IMR-90 (cell line): ENCODE data around the gene GTF2F2. TPM values are rescaled to one million over a fixed set of nuclear protein-coding genes. Genes with fewer than 3 reads are reported as not detected.

ENCODE experiments used
- ATAC-seq: fragments of 200-7000 bp; cut with Tn5 transposase; 2 replicates; pipeline ENCODE4 v1.9.1; 2020; ENCODE audit warnings: low read depth, mild to moderate bottlenecking, moderate library complexity
- BruUV-seq: library from RNA; stranded (reverse); fragments of 400-500 nt; replicated peaks from 2 replicates; lab custom pipeline; 2021; lab: Mats Ljungman, UMichigan
- CTCF ChIA-PET: fragments of 300-600 bp; formaldehyde crosslinking; extraction: SDS; loops from one replicate; lab custom pipeline; 2021; ENCODE audit warnings: antibody characterized with exemption; lab: Yijun Ruan, JAX
- POLR2A ChIA-PET: fragments of 300-600 bp; sonication (Branson Sonifier 250); formaldehyde crosslinking; loops from one replicate; lab custom pipeline; 2022; ENCODE audit warnings: antibody characterized with exemption; ENCODE audit not compliant: unreplicated experiment; lab: Charles Lee
- DNase-seq: peaks from one replicate; pipeline ENCODE4 v3.0.0; 2013
- H2AFZ ChIP-seq: replicated peaks from 2 replicates; pipeline ENCODE3; 2013; ENCODE audit warnings: low read length, mild to moderate bottlenecking; ENCODE audit not compliant: poor library complexity
- H2AK5ac ChIP-seq: 2 replicates; pipeline ENCODE4 v1.6.1; 2013; ENCODE audit warnings: low read depth, low read length, inconsistent platforms
- H2AK9ac ChIP-seq: replicated peaks from 2 replicates; pipeline ENCODE3; 2013; ENCODE audit warnings: mild to moderate bottlenecking, low read depth, low read length, moderate library complexity; ENCODE audit not compliant: poor library complexity
- H2BK120ac ChIP-seq: 2 replicates; pipeline ENCODE4 v1.6.1; 2013; ENCODE audit warnings: low read depth, low read length, inconsistent platforms
- H2BK15ac ChIP-seq: 3 replicates; pipeline ENCODE4 v1.6.1; 2013; ENCODE audit warnings: low read depth, low read length, inconsistent platforms
- H2BK20ac ChIP-seq: 2 replicates; pipeline ENCODE4 v1.6.1; 2013; ENCODE audit warnings: low read depth, mild to moderate bottlenecking, inconsistent platforms, low read length, moderate library complexity
- H2BK5ac ChIP-seq: 2 replicates; pipeline ENCODE4 v1.6.1; 2013; ENCODE audit warnings: mild to moderate bottlenecking, low read depth, low read length, inconsistent platforms; ENCODE audit not compliant: poor library complexity, severe bottlenecking
- H3K14ac ChIP-seq: replicated peaks from 2 replicates; pipeline ENCODE4 v1.6.1; 2013; ENCODE audit warnings: low read depth, low read length, inconsistent platforms
- H3K18ac ChIP-seq: 2 replicates; pipeline ENCODE4 v1.6.1; 2013; ENCODE audit warnings: low read depth, low read length, control low read depth
- H3K23ac ChIP-seq: 2 replicates; pipeline ENCODE4 v1.6.1; 2013; ENCODE audit warnings: low read depth, low read length, inconsistent platforms
- H3K27ac ChIP-seq: 2 replicates; pipeline ENCODE4 v1.5.1; 2013; ENCODE audit warnings: mild to moderate bottlenecking, control low read depth, low read length; ENCODE audit not compliant: insufficient read depth
- H3K27me3 ChIP-seq: 2 replicates; pipeline ENCODE4 v1.6.1; 2013; ENCODE audit warnings: low read length; ENCODE audit not compliant: control insufficient read depth, insufficient read depth
- H3K36me3 ChIP-seq: 2 replicates; pipeline ENCODE4 v1.6.1; 2013; ENCODE audit warnings: low read length, mixed read lengths; ENCODE audit not compliant: control insufficient read depth, insufficient read depth
- H3K4ac ChIP-seq: 2 replicates; pipeline ENCODE4 v1.6.1; 2013; ENCODE audit warnings: low read depth, low read length, inconsistent platforms
- H3K4me1 ChIP-seq: 2 replicates; pipeline ENCODE4 v1.6.1; 2013; ENCODE audit warnings: low read length, mixed read lengths; ENCODE audit not compliant: control insufficient read depth, insufficient read depth
- H3K4me2 ChIP-seq: 2 replicates; pipeline ENCODE4 v1.6.1; 2013; ENCODE audit warnings: low read depth, mild to moderate bottlenecking, control low read depth, low read length, moderate library complexity
- H3K4me3 ChIP-seq: 2 replicates; pipeline ENCODE4 v1.5.1; 2013; ENCODE audit warnings: low read depth, mild to moderate bottlenecking, control low read depth, low read length, moderate library complexity; ENCODE audit not compliant: insufficient read depth
- H3K56ac ChIP-seq: 2 replicates; pipeline ENCODE4 v1.6.1; 2013; ENCODE audit warnings: low read length, inconsistent platforms; ENCODE audit not compliant: insufficient read depth; ENCODE audit errors: extremely low read depth
- H3K79me1 ChIP-seq, 2 experiments: 2 replicates each; pipeline ENCODE4 v1.6.1; 2013; ENCODE audit warnings: low read length in 2 of 2, inconsistent platforms in 1 of 2, low read depth in 1 of 2
- H3K9ac ChIP-seq: 2 replicates; pipeline ENCODE4 v1.6.1; 2013; ENCODE audit warnings: low read depth, low read length, control low read depth
- H3K9me1 ChIP-seq: 2 replicates; pipeline ENCODE4 v1.6.1; 2013; ENCODE audit warnings: low read length, inconsistent platforms; ENCODE audit not compliant: insufficient read depth
- H3K9me3 ChIP-seq: 2 replicates; pipeline ENCODE4 v1.6.1; 2013; ENCODE audit warnings: low read length; ENCODE audit not compliant: control insufficient read depth, insufficient read depth
- H4K20me1 ChIP-seq: 2 replicates; pipeline ENCODE4 v1.6.1; 2013; ENCODE audit warnings: low read length, inconsistent platforms; ENCODE audit not compliant: insufficient read depth
- H4K5ac ChIP-seq: 2 replicates; pipeline ENCODE4 v1.6.1; 2013; ENCODE audit warnings: mild to moderate bottlenecking, low read depth, low read length, control low read depth
- H4K8ac ChIP-seq, 2 experiments: 2 replicates each; pipeline ENCODE4 v1.6.1; 2013; ENCODE audit warnings: low read depth in 2 of 2, low read length in 2 of 2, control low read depth in 1 of 2, inconsistent platforms in 1 of 2
- H4K91ac ChIP-seq: 2 replicates; pipeline ENCODE4 v1.6.1; 2013; ENCODE audit warnings: low read depth, low read length, inconsistent platforms; ENCODE audit not compliant: insufficient read depth
- BHLHE40 ChIP-seq: fragments of 150-350 bp; IDR thresholded peaks from 2 replicates; pipeline ENCODE4 v1.6.1; 2016; ENCODE audit warnings: mild to moderate bottlenecking, low read depth, low read length
- CEBPB ChIP-seq: IDR thresholded peaks from 2 replicates; pipeline ENCODE4 v1.6.1; 2012; ENCODE audit warnings: low read depth, low read length, improper control_type of control experiment
- CHD1 ChIP-seq: IDR thresholded peaks from 2 replicates; pipeline ENCODE4 v1.6.1; 2012; ENCODE audit warnings: low read depth, low read length, improper control_type of control experiment
- FOS ChIP-seq: fragments of 150-350 bp; IDR thresholded peaks from 2 replicates; pipeline ENCODE4 v1.6.1; 2016; ENCODE audit warnings: low read depth, low read length
- MAZ ChIP-seq: IDR thresholded peaks from 2 replicates; pipeline ENCODE4 v1.6.1; 2012; ENCODE audit warnings: low read depth, mild to moderate bottlenecking, low read length, improper control_type of control experiment, moderate library complexity, borderline replicate concordance
- MXI1 ChIP-seq: IDR thresholded peaks from 2 replicates; pipeline ENCODE4 v1.6.1; 2012; ENCODE audit warnings: low read depth, mild to moderate bottlenecking, low read length, moderate library complexity, borderline replicate concordance
- NFE2L2 ChIP-seq: fragments of 150-350 bp; IDR thresholded peaks from 2 replicates; pipeline ENCODE4 v1.6.1; 2016; ENCODE audit warnings: low read depth, mild to moderate bottlenecking, low read length
- POLR2A ChIP-seq: IDR thresholded peaks from 2 replicates; pipeline ENCODE4 v1.6.1; 2012; ENCODE audit warnings: mild to moderate bottlenecking, low read depth, low read length
- RFX5 ChIP-seq: IDR thresholded peaks from 2 replicates; pipeline ENCODE4 v1.8.0; 2012; ENCODE audit warnings: low read depth, mild to moderate bottlenecking, low read length, moderate library complexity
- SMC3 ChIP-seq: fragments of 150-350 bp; IDR thresholded peaks from 2 replicates; pipeline ENCODE4 v1.6.1; 2016; ENCODE audit warnings: low read depth, mild to moderate bottlenecking, antibody characterized with exemption, low read length, moderate library complexity
- WGBS, 2 experiments: methylation state at CpG; one replicate each; pipeline versions ENCODE4 v1.1.5 to v1.1.7; 2013; ENCODE audit warnings: missing lambda C conversion rate in 2 of 2; ENCODE audit not compliant: insufficient read length in 1 of 2; ENCODE audit errors: extremely low coverage in 2 of 2; 5-methylcytosine and 5-hydroxymethylcytosine counted together
- dilution Hi-C: fragments of 300-500 bp; cut with HindIII; formaldehyde crosslinking; loops from one replicate; pipeline ENCODE4 v1.14.3; 2018; ENCODE audit warnings: low sequenced_read_pairs; ENCODE audit not compliant: unreplicated experiment
- in situ Hi-C: fragments of 300-500 bp; cut with MboI; formaldehyde crosslinking; loops from 3 replicates; pipeline ENCODE4 v1.14.3; 2019; ENCODE audit warnings: low sequenced_read_pairs, inconsistent platforms, mixed read lengths
- intact Hi-C: fragments of 100-400 bp; cut with micrococcal nuclease; formaldehyde crosslinking; loops from 2 replicates; pipeline ENCODE4 v1.10.0; 2022
- polyA plus RNA-seq, 3 experiments: library from polyadenylated mRNA; depleted of rRNA; stranded (reverse); fragments of >200 nt; gene quantifications; 2 replicates each; pipeline ENCODE4 v1.2.3, GENCODE V29; 2012; ENCODE audit warnings: low replicate concordance in 1 of 3
- total RNA-seq: library from RNA; depleted of rRNA; stranded (reverse); fragments of >200 nt; gene quantifications from 2 replicates; pipeline ENCODE4 v1.2.3, GENCODE V29; 2012
- TF ChIP-seq, protein P1 (sequence below): fragments of 150-350 bp; IDR thresholded peaks from 2 replicates; pipeline ENCODE4 v1.6.1; 2016; ENCODE audit warnings: low read depth, mild to moderate bottlenecking, low read length, moderate library complexity, borderline replicate concordance

Gene GTF2F2
- total and polyA plus RNA-seq, 2 of the 4 experiments (the other 2 are of a cell fraction), result 16.5 to 21.0 TPM

DNA sequence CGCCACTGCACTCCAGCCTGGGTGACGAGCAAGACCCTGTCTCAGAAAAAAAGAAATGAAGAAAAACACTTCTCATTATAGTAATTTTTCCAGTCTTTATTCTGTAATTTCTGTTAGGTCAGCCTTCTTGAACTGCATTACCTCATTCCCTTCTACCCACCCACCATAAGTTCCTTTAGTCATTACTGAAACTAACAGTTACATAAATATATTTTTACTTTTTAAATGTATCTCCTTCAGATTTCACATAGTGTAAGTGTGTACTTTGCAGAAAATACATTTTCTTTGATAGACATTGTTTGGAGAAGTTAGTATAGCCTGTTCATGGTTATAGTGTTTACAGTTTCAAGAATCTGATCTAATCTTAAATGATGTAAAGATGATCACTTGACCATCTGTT is 112.3 kb downstream of the GTF2F2 start:
- Histone ChIP-seq H2AK9ac (no peak overlapping the region), H3K36me3 (0 out of 2 replicates have a peak, but pooled peaks cover 2% of the 10 kb centered on the region), H4K5ac (no peak overlapping the region), H3K27ac (no peak overlapping the region), H3K18ac (no peak overlapping the region), H3K27me3 (no peaks in the 10 kb centered on the region), H2BK20ac (no peak overlapping the region), H3K79me1 (peaks cover 10 to 46% of the 10 kb centered on the region in 2 experiments), H3K4me3 (no peak overlapping the region), H3K9ac (no peak overlapping the region), H3K4me1 (no peaks in the 10 kb centered on the region; the same call in 1 of the 2 replicates), H2BK15ac (no peak overlapping the region), H4K20me1 (no peaks in the 10 kb centered on the region), H2AK5ac (no peak overlapping the region), H3K14ac (no peak overlapping the region), H3K56ac (no peak overlapping the region), H2AFZ (no peak overlapping the region), H3K4ac (no peak overlapping the region), H3K4me2 (no peak overlapping the region), H4K8ac (no peak overlapping the region), H3K9me1 (0 out of 2 replicates have a peak, but pooled peaks cover 3% of the 10 kb centered on the region), H2BK120ac (no peak overlapping the region), H2BK5ac (no peak overlapping the region), H4K91ac (no peak overlapping the region), H3K23ac (no peak overlapping the region), H3K9me3 (no peaks in the 10 kb centered on the region)
- dilution Hi-C loops, result no loop called here
- ChIA-PET POLR2A (no interaction called here), CTCF (no interaction called here)
- in situ Hi-C loops, result no loop called here
- ATAC-seq (no peak), DNase-seq (no peak)
- BruUV-seq, result no TSS peak
- intact Hi-C loops, result no loop called here
- TF ChIP-seq MAZ (no peak), POLR2A (no peak), BHLHE40 (no peak), FOS (no peak), SMC3 (no peak), MXI1 (no peak), CEBPB (no peak), NFE2L2 (no peak), RFX5 (no peak), CHD1 (no peak)
- TF ChIP-seq, protein P1, sequence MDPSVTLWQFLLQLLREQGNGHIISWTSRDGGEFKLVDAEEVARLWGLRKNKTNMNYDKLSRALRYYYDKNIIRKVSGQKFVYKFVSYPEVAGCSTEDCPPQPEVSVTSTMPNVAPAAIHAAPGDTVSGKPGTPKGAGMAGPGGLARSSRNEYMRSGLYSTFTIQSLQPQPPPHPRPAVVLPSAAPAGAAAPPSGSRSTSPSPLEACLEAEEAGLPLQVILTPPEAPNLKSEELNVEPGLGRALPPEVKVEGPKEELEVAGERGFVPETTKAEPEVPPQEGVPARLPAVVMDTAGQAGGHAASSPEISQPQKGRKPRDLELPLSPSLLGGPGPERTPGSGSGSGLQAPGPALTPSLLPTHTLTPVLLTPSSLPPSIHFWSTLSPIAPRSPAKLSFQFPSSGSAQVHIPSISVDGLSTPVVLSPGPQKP, result no peak
- no CpG with 5 or more reads among the region's 2 CpGs for WGBS, 2 experiments
